ENCODE measurements around the gene INPP4A.

INPP4A gene

DNA sequence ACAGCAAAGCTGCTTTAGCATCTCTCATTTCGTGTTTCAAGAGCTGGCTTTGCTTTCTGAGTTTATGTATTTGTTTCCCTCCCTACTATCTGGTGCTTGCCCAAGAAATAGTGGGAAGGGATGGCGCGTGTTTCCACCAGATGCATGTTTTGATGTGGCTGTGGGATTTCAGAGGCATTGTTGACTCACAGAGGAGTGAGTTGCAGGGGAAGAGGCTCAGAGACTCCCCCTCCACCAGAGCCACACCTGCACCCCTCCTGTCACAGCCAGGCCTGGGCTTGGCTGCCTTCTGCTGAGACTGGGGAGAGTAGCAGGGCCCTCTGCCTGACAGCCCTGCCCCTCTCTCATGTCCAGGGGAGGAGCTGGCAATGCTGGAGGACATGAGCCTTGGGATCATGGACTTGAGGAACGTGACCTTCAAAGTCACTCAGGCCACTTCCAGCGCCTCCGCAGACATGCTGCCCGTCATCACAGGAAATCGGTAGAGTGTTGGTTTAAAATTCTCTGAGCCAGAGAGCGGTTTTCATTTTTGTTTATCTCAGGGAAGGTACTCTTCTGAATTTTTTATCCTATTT lies 120.7 kb downstream of the INPP4A start:
- DNase-seq (ENCODE audit: low read depth): no peak

DNA sequence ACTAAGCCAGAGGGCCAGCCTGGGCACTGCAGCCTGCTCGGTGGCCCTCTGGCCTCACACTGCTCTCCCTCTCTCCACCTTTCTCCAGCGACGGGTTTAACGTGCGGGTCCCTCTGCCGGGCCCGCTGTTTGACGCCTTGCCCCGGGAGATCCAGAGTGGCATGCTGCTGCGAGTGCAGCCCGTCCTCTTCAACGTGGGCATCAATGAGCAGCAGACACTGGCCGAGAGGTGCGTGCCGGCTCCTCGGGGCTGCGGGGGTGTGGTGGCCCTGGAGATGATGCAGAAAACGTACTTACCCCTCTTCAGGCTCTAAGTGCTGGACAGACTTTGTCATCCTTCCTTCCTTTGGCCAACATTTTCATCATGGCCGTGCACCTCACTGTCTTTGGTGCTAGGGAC lies 121.3 kb downstream of the INPP4A start:
- no peak for DNase-seq (ENCODE audit: low read depth)

DNA sequence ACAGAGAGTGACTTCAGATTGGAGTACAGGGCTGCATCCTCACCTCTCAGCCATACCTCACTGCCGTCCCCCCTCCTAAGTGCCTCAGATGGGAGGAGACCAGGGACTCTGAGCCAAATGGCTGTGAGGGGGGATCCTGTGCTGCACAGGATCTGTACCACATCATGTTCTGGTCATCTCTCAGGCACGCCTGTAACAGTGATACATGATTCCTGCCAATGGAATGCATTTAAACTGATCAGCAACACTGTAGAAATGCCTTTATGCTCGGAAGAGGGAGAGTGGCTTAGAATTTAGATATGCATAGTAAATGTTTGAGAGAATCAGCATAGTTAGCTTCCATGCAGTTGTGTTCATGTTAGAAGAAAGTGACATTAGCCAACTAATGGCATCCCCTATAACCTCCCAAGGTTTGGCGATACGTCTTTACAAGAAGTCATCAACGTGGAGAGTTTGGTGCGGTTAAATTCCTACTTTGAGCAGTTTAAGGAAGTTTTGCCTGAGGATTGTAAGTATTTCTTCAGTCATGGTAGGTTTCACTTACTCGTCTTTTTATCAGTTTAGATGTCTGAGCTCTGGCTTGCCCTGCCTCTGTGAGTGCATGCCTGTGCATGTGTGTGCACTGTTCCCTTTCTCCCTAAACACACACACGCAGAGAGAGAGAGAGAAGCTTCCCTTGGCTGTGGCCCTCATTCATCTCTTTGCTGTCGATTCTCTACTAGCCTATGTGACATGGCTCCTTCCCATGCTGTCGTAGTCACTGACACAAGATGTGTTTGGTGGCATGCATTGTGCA lies 123.7 kb downstream of the INPP4A start:
- no peak for DNase-seq (ENCODE audit: low read depth)

GRCh38 chr2:98569197-98569793 lies 124.6 kb downstream of the INPP4A start:
- peak; percentile 51 for DNase-seq (ENCODE audit: low read depth)

DNA sequence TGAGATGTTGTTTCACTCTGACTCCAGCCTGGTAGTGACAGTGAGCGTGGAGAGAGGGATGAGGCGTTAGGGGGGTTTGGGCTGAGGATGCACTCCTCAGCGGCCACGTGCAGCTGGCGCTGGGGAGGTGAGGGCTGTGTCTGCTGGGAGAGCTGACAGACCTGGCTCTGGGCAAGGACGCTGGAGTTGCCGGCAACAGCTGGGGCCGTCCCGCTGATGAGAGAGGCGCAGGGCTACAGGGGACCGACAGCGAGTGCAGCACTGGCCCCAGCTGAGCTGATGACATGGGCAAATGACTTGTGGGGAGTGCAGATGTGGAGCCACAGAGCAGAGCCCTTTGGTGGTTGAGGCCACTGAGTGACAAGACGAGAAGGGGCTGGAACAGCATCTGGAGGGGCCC lies 125.3 kb downstream of the INPP4A start:
- no peak for DNase-seq (ENCODE audit: low read depth)

DNA sequence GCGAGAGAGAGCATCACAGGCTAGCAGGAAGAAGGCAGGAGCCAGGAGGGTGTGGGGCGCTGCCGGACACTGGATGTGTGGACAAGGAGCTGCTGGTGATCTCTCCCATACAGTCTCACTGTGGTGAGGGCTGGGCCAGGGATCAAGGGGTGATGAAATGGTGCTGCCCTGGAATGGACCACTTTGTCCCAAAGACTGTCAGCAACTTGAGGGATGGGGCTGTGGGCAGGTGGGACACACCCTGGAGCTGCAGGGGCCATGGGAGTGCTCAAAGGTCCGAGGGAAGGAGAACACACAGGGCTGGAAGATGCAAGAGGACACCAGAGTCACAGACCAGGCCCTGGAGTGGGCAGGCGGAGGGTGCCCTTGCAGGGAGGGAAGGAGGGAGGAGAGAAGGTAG lies 125.7 kb downstream of the INPP4A start:
- no peak for DNase-seq (ENCODE audit: low read depth)

GRCh38 chr2:98571121-98571701 lies 126.6 kb downstream of the INPP4A start:
- no peak for DNase-seq (ENCODE audit: low read depth)

DNA sequence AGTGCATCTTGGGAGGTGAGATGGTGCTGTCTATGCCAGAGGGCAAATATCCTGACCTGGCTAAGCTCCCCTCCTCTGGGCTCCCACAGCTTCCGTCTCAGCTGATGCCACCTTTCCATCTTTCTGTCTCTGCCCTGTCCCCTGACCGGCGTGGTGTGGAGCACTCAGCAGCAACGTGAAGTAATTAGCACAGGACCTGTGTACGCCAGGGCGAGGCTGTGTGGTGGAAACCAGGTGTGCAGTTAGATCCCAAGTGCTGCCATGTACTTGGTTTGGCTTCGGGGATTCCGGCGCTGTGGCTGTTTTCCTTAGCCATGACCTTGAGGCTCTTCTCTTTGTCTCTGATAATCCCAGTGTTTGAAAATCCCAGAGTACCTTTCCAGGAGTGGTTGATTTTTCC lies 127.1 kb downstream of the INPP4A start:
- DNase-seq (ENCODE audit: low read depth): no peak

GRCh38 chr2:98572211-98572610 lies 127.6 kb downstream of the INPP4A start:
- DNase-seq (ENCODE audit: low read depth): no peak

GRCh38 chr2:98572676-98573075 lies 128.0 kb downstream of the INPP4A start:
- DNase-seq (ENCODE audit: low read depth): no peak

DNA sequence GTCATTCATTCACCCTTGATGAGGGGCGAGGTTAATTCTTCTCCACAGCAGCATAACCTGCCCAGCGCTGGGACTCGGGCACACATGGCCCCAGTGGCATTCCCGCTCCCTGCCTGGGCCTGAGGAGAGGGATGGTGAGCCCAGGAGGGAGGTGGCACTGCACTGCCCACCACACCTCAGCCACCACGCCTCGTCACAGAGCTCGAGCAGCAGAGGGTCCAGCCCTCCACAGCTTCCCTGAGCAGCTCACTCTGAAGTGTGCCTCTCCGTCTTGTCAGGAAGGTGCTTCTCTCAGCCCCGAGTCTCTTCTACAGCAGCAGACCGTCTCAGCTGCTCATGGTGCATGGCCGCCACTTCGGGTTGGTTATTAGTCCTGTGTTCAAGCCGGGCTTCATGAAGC lies 128.8 kb downstream of the INPP4A start:
- DNase-seq (ENCODE audit: low read depth): no peak

DNA sequence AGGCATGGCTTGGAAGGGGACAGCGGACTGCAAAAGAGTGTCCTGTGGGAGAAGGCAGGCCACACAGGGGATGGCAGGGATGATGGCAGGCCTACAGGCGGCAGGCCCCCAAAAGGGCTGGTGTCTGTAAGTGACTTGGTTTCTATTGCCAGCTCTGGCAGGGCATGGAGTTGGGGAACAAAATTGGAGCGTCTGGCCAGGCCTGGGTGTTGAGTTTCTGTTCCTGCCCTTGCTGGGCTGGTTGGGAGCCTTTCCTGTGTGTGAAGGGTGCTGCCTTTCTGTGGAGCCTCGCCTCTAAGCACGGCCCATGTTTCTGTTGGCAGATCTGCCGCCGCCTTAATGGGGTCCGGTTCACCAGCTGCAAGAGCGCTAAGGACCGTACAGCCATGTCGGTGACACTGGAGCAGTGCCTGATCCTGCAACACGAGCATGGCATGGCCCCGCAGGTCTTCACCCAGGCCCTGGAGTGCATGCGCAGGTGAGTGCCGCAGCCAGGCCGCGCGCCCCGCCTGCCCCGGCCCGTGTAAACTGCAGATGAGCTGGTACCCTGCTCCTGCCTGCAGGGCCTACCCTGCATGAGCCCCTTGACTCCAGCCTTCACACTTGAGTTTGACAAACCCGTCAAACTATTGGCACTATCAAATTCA lies 132.1 kb downstream of the INPP4A start:
- DNase-seq (ENCODE audit: low read depth): no peak

DNA sequence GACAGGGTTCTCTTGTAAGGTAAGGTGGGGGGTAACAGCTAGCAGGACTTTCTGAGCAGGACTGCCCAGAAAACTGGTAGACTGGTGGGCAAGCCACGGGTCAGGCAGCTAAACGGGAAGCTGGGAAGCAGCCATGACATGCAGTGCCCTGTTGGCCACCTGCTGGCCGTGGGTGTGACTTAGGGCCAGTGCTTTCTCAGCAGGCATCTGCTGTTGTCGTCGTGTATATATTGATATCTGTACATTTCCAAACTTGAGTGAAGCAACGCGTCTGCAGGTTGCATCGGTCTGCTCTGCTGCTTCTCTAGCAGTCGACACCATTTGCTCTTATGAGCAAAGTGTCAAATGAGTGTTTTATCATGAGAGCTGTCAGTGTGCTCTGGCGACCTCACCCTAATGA lies 132.7 kb downstream of the INPP4A start:
- DNase-seq (ENCODE audit: low read depth): no peak

DNA sequence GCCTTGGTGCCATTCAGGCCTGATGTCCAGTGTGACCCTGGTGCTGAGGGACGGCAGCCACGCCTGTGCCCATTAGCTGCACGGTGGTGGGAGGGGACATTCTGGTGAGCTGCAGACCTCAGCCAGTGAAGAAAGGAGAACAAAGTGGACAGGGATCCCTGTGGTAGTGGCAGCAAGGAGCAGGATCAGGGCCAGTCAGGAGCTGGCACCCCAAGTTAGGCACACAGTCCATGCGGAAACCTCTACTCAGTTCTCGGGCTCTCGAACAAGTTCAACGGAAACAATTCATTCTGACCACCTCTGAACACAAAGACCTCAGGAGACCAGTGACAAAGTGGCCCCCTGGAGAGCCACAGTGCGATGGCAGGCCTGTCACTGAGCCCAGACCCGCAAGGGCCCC lies 133.6 kb downstream of the INPP4A start:
- DNase-seq (ENCODE audit: low read depth): no peak

DNA sequence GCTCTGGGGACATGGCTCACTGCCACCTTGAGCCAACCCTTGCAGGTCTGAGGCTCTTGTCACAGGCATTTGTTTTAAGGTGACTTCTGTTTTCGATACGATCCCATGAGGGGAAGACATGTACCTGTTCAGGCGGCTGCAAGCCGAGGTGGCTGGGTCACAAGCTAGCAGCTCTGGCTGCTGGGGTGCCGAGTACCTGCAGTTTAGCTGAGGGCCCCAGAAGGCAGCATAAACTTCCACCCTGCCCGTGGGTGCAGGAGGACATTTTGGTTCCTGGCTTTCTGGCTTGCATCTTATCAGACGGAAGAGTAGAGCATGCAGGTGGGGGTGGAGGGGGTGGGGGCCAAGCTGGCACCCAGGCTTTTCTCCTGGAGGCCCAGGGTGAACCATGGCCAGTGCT lies 135.3 kb downstream of the INPP4A start:
- no peak for DNase-seq (ENCODE audit: low read depth)

GRCh38 chr2:98580656-98581284 lies 136.1 kb downstream of the INPP4A start:
- no peak for DNase-seq (ENCODE audit: low read depth)

DNA sequence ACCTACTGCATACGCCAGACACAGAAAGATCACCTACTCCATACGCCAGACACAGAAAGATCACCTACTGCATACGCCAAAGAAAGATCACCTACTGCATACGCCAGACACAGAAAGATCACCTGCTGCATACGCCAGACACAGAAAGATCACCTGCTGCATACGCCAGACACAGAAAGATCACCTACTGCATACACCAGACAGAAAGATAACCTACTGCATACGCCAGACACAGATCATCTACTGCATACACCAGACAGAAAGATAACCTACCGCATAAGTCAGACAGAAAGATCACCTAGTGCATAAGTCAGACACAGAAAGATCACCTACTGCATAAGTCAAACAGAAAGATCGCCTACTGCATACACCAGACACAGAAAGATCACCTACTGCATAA lies 137.9 kb downstream of the INPP4A start:
- DNase-seq (ENCODE audit: low read depth): no peak

DNA sequence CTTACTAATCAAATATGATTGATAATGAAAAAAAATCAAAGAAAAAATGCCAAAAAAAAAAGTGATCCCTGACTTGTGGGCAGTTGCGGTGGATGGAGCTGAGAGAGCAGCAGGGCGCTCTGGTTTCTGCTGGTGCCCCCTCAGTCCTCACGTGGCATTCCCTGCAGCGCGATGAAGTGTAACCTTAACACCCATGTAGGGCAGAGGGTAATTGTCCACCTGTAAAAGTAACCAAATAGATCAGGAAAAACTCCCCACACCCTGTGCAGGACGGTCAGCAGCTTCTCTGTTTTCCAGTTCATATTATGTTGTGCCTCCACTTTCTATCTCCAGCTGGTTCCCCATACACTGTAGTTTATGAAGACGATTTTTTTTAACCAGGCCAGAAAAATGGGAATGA lies 138.6 kb downstream of the INPP4A start:
- no peak for DNase-seq (ENCODE audit: low read depth)

- DNase-seq (ENCODE audit: low read depth): no peak
Observed at GRCh38 chr2:98583816-98584618, 139.4 kb downstream of the INPP4A start.

DNA sequence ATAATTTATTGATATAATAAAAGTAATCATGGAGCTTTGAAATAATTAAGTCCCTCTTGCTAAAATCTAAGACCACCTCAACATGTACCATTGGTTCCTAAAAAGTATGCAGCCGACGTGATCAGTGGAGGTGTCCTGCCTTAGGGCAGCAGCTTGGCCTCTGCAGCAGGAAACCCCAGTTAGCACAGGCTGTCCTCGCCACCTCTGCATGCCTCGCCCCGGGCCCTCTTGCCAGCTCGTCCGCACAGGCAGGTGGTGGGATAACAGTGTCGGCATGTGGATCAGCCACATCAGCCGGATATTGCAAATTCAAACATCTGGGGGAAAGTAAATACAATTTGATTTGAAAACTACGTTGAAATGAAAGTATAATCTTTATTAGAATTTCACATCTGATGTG lies 140.7 kb downstream of the INPP4A start:
- no peak for DNase-seq (ENCODE audit: low read depth)

DNA sequence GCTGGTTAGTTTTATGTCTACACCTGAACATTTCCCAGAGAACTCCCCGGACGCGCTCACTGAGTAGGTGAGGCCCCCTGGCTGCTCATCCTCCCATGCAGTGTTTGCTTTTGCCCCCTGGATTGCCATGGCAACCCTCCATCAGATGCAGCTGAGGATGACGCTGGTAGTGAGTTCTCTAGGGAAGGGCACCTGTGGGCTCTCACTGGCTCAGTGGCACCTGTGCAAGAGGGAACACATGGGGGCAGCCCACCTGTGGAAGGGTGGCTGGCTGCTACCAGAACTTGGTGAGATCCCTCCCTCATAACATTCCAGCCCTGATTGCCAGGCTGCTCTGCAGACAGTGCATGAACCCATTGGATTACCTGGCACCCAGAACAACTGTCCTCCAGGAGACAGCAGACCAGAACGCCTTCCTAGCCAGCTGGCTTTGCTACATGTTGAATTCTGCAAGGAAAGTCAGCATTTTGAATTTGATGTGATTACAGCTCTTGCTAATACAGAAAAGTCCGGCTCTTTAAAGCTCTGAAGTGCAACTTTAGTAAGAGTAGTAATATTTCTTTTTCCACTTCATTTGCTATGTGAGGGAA lies 142.0 kb downstream of the INPP4A start:
- no peak for DNase-seq (ENCODE audit: low read depth)

Measured in T follicular helper cell (primary cell).